H1 (cell line): ENCODE measurements around the gene IQCK. TPM values are rescaled to one million over a fixed set of nuclear protein-coding genes. Genes with fewer than 3 reads are reported as not detected.

Experiments used
- polyA plus RNA-seq, 7 experiments: library from polyadenylated mRNA; depleted of rRNA in 3 of 7; stranded (reverse) in 5 of 7; unstranded in 2 of 7; fragments of >200 nt in 5 of 7; fragments of 200-250 nt in 2 of 7; gene quantifications; 1 replicate in 5 of 7; 2 replicates in 1 of 7; 4 replicates in 1 of 7; pipeline versions ENCODE4 v1.2.1 to v1.2.3, GENCODE V29; 2011 to 2013; ENCODE audit warnings: missing spikeins in 2 of 7, mixed read lengths in 2 of 7
- total RNA-seq: library from RNA; stranded (reverse); fragmentation: NEBNext Ultra II Directional; extraction: Animal tissue kit (Norgen Biotek cat#: 25700); gene quantifications from 2 replicates; pipeline ENCODE4 v1.2.1, GENCODE V29; 2021
- TF ChIP-seq, protein P1 (sequence below): IDR thresholded peaks from 2 replicates; pipeline ENCODE4 v1.6.1; 2012; ENCODE audit warnings: low read length, inconsistent platforms

IQCK gene
- total and polyA plus RNA-seq, 2 of the 8 experiments (the other 6 are each of a cell fraction or from before 2014, with no cell fraction given): 6.2 to 9.3 TPM

DNA sequence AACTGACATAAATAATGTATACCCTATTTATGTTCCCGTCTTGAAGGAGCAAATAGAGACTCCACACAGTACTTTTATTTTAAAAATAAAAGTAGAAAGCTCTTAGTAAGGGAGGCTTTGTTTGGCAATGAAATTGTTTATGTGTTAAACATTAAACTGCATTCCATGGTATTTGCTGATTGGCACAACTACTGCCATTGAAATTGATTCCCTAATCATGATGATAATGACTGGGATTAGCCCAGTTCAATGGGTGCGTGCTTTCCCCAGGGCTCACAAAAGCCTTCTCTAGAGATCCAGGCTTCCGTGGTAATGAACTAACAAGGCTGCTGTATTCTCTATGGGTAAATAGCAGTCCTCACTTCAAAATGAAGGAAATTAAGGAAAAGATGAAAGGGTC, 99.1 kb downstream of the IQCK start (continued):
- TF ChIP-seq, protein P1, sequence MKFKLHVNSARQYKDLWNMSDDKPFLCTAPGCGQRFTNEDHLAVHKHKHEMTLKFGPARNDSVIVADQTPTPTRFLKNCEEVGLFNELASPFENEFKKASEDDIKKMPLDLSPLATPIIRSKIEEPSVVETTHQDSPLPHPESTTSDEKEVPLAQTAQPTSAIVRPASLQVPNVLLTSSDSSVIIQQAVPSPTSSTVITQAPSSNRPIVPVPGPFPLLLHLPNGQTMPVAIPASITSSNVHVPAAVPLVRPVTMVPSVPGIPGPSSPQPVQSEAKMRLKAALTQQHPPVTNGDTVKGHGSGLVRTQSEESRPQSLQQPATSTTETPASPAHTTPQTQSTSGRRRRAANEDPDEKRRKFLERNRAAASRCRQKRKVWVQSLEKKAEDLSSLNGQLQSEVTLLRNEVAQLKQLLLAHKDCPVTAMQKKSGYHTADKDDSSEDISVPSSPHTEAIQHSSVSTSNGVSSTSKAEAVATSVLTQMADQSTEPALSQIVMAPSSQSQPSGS: no peak
